Endodermal cell (in vitro differentiated cells): ENCODE results near the gene MMRN2. TPM values are rescaled to one million over a fixed set of nuclear protein-coding genes. Genes with fewer than 3 reads are reported as not detected.

Experiments used
- DNase-seq: peaks from one replicate; pipeline ENCODE4 v3.0.0-alpha.2; 2017
- H3K27ac ChIP-seq: 2 replicates; pipeline ENCODE4 v1.5.1; 2013; ENCODE audit warnings: mild to moderate bottlenecking, low read depth, low read length, moderate library complexity
- H3K27me3 ChIP-seq: 2 replicates; pipeline ENCODE4 v1.6.1; 2013; ENCODE audit warnings: mild to moderate bottlenecking, low read length, moderate library complexity; ENCODE audit not compliant: insufficient read depth, control insufficient read depth, poor library complexity, severe bottlenecking
- H3K36me3 ChIP-seq: 2 replicates; pipeline ENCODE4 v1.7.0; 2013; ENCODE audit warnings: mild to moderate bottlenecking, low read length, moderate library complexity; ENCODE audit not compliant: control insufficient read depth, insufficient read depth
- H3K4me1 ChIP-seq: one replicate; pipeline ENCODE4 v1.7.0; 2013; ENCODE audit warnings: low read length; ENCODE audit not compliant: control insufficient read depth, insufficient read depth
- H3K4me3 ChIP-seq: 2 replicates; pipeline ENCODE4 v1.5.1; 2013; ENCODE audit warnings: mild to moderate bottlenecking, low read length, moderate library complexity
- H3K9ac ChIP-seq: 2 replicates; pipeline ENCODE4 v1.6.1; 2013; ENCODE audit warnings: mild to moderate bottlenecking, low read length, moderate library complexity; ENCODE audit not compliant: poor library complexity, severe bottlenecking; ENCODE audit errors: extremely low read depth
- H3K9me3 ChIP-seq: 2 replicates; pipeline ENCODE4 v1.6.1; 2013; ENCODE audit warnings: mild to moderate bottlenecking, low read length, moderate library complexity; ENCODE audit not compliant: control insufficient read depth
- H3K27ac Mint-ChIP-seq: 2 replicates; pipeline ENCODE4 v1.8.0; 2020; ENCODE audit warnings: mixed read lengths
- H3K27me3 Mint-ChIP-seq: 2 replicates; pipeline ENCODE4 v1.8.0; 2021; ENCODE audit warnings: mild to moderate bottlenecking, mixed read lengths; ENCODE audit not compliant: insufficient read depth
- H3K36me3 Mint-ChIP-seq: 2 replicates; pipeline ENCODE4 v1.8.0; 2020; ENCODE audit warnings: low read depth, mixed read lengths
- H3K4me1 Mint-ChIP-seq: 2 replicates; pipeline ENCODE4 v1.8.0; 2020; ENCODE audit warnings: mixed read lengths
- H3K4me3 Mint-ChIP-seq: 2 replicates; pipeline ENCODE4 v1.8.0; 2020; ENCODE audit warnings: mild to moderate bottlenecking, moderate library complexity, mixed read lengths
- H3K9me3 Mint-ChIP-seq: 2 replicates; pipeline ENCODE4 v1.8.0; 2020; ENCODE audit warnings: mild to moderate bottlenecking, mixed read lengths
- CTCF ChIP-seq: fragments of 200-600 bp; sonication (generic); conservative IDR thresholded peaks from 2 replicates; pipeline ENCODE4 v1.5.0; 2021; ENCODE audit warnings: antibody characterized with exemption, mild to moderate bottlenecking
- whole genome bisulfite sequencing, 2 experiments: methylation state at CpG; one replicate each; pipeline versions ENCODE4 v1.1.5 to v1.1.7; 2013; ENCODE audit warnings: missing lambda C conversion rate in 2 of 2, mixed read lengths in 1 of 2; ENCODE audit not compliant: insufficient coverage in 1 of 2, insufficient read length in 1 of 2; 5-methylcytosine and 5-hydroxymethylcytosine counted together
- total RNA-seq, 2 donors: library from RNA; stranded (reverse); fragmentation: NEBNext Ultra II Directional in 1 of 2; extraction: Animal tissue kit (Norgen Biotek cat#: 25700) in 1 of 2; gene quantifications; 2 replicates in 1 of 2; 3 replicates in 1 of 2; pipeline ENCODE4 v1.2.1, GENCODE V29; 2021

MMRN2 gene
- total RNA-seq, 2 donors from 2014 or later = 1.00 to 1.3 TPM

- H3K4me3 Mint-ChIP-seq = no peak overlapping the region
- Histone ChIP-seq H3K4me3 (no peak overlapping the region), H3K4me1 (peaks cover 4% of the 10 kb centered on the region), H3K36me3 (no peaks in the 10 kb centered on the region), H3K27ac (no peak overlapping the region), H3K9ac (no peak overlapping the region), H3K9me3 (no peaks in the 10 kb centered on the region), H3K27me3 (no peaks in the 10 kb centered on the region)
- peak; percentile 47 for DNase-seq
- no peaks in the 10 kb centered on the region for H3K36me3 Mint-ChIP-seq
- H3K27me3 Mint-ChIP-seq = no peaks in the 10 kb centered on the region
- TF ChIP-seq CTCF = no peak
- H3K4me1 Mint-ChIP-seq = peaks cover 18% of the 10 kb centered on the region
- H3K27ac Mint-ChIP-seq = no peak overlapping the region
- WGBS, 2 experiments = 89 to 94% methylated on average over 8 to 13 of the region's 13 CpGs
- no peaks in the 10 kb centered on the region for H3K9me3 Mint-ChIP-seq
Observed at GRCh38 chr10:86964061-86964846, 6.8 kb upstream of the MMRN2 start.

- Mint-ChIP-seq H3K27ac (no peak overlapping the region), H3K4me1 (peaks cover 24% of the 10 kb centered on the region), H3K36me3 (no peaks in the 10 kb centered on the region), H3K27me3 (no peaks in the 10 kb centered on the region), H3K9me3 (no peaks in the 10 kb centered on the region), H3K4me3 (no peak overlapping the region)
- 91 to 99% methylated on average over 6 to 12 of the region's 12 CpGs for WGBS, 2 experiments
- no peak overlapping the region for H3K9ac ChIP-seq
- no peaks in the 10 kb centered on the region for H3K27me3 ChIP-seq
- no peak overlapping the region for H3K4me3 ChIP-seq
- no peak for DNase-seq
- no peak for TF ChIP-seq CTCF
- H3K4me1 ChIP-seq = peaks cover 4% of the 10 kb centered on the region
- no peaks in the 10 kb centered on the region for H3K9me3 ChIP-seq
- H3K27ac ChIP-seq = no peak overlapping the region
- H3K36me3 ChIP-seq = no peaks in the 10 kb centered on the region
Observed at GRCh38 chr10:86963341-86963919, 6.0 kb upstream of the MMRN2 start.

- Mint-ChIP-seq H3K4me1 (peaks cover 24% of the 10 kb centered on the region), H3K4me3 (no peak overlapping the region), H3K27ac (no peak overlapping the region), H3K36me3 (no peaks in the 10 kb centered on the region), H3K27me3 (no peaks in the 10 kb centered on the region), H3K9me3 (no peaks in the 10 kb centered on the region)
- no peak overlapping the region for H3K27ac ChIP-seq
- H3K27me3 ChIP-seq = no peaks in the 10 kb centered on the region
- WGBS, 2 experiments = 88 to 100% methylated on average over 4 to 7 of the region's 7 CpGs
- no peak overlapping the region for H3K4me3 ChIP-seq
- H3K36me3 ChIP-seq = no peaks in the 10 kb centered on the region
- H3K9ac ChIP-seq = no peak overlapping the region
- peaks cover 4% of the 10 kb centered on the region for H3K4me1 ChIP-seq
- no peak for TF ChIP-seq CTCF
- H3K9me3 ChIP-seq = no peaks in the 10 kb centered on the region
- DNase-seq = no peak
Observed at GRCh38 chr10:86962981-86963310, 5.5 kb upstream of the MMRN2 start.
